Uterus (tissue), 4 donors: ENCODE data around the gene BHLHE40. TPM values are rescaled to one million over a fixed set of nuclear protein-coding genes. Genes with fewer than 3 reads are reported as not detected.

Experiments
- DNase-seq, 2 donors: peaks; one replicate each; pipeline ENCODE4 v3.0.0-alpha.2; 2019 to 2020
- H3K27ac ChIP-seq, 2 donors: fragments of 200-600 bp; sonication (generic); 1 replicate in 1 of 2; 2 replicates in 1 of 2; pipeline ENCODE4 v1.5.1; 2016 to 2018
- H3K27me3 ChIP-seq, 2 donors: fragments of 200-600 bp; sonication (generic); one replicate each; pipeline ENCODE4 v1.5.1; 2018 to 2019; ENCODE audit warnings: control low read depth in 1 of 2
- H3K36me3 ChIP-seq, 2 donors: fragments of 200-600 bp; sonication (generic); one replicate each; pipeline ENCODE4 v1.5.1; 2019; ENCODE audit warnings: control low read depth in 1 of 2
- H3K4me1 ChIP-seq, 2 donors: fragments of 200-600 bp; sonication (generic); one replicate each; pipeline ENCODE4 v1.5.1; 2018 to 2019; ENCODE audit warnings: control low read depth in 1 of 2
- H3K4me3 ChIP-seq, 2 donors: fragments of 200-600 bp; sonication (generic); 1 replicate in 1 of 2; 2 replicates in 1 of 2; pipeline ENCODE4 v1.5.1; 2018 to 2019; ENCODE audit warnings: mild to moderate bottlenecking in 1 of 2
- H3K9me3 ChIP-seq, 2 donors: fragments of 200-600 bp; sonication (generic); one replicate each; pipeline ENCODE4 v1.5.1; 2019; ENCODE audit warnings: control low read depth in 1 of 2
- POLR2A ChIP-seq, 2 donors: fragments of 450-650 bp; IDR thresholded peaks; one replicate each; pipeline ENCODE4 v1.6.1; 2016; ENCODE audit warnings: antibody characterized with exemption in 2 of 2, mild to moderate bottlenecking in 1 of 2, moderate library complexity in 1 of 2
- intact Hi-C: fragments of 100-400 bp; cut with DNase I; formaldehyde crosslinking; loops from one replicate; pipeline ENCODE4 v1.15.1; 2023; ENCODE audit warnings: low total_unique reads
- total RNA-seq, 4 donors: library from RNA; depleted of rRNA in 3 of 4; stranded (reverse); fragments of >200 nt in 3 of 4; gene quantifications; one replicate each; pipeline versions ENCODE4 v1.1.0 to v1.2.4, GENCODE V29; 2014 to 2023
- TF ChIP-seq, protein P1 (sequence below), 4 experiments: fragments of 200-600 bp in 2 of 4; fragments of 450-650 bp in 2 of 4; sonication (generic) in 2 of 4; IDR thresholded peaks; one replicate each; pipeline ENCODE4 v1.5.1; 2016 to 2019; ENCODE audit warnings: antibody characterized with exemption in 4 of 4, mild to moderate bottlenecking in 2 of 4, moderate library complexity in 1 of 4
- donor health status: DM: yes; HTN: yes; CAD: no.

The BHLHE40 gene
- total RNA-seq, 4 donors from 2014 or later, result 11.4 to 84.2 (median 28.1) TPM

DNA sequence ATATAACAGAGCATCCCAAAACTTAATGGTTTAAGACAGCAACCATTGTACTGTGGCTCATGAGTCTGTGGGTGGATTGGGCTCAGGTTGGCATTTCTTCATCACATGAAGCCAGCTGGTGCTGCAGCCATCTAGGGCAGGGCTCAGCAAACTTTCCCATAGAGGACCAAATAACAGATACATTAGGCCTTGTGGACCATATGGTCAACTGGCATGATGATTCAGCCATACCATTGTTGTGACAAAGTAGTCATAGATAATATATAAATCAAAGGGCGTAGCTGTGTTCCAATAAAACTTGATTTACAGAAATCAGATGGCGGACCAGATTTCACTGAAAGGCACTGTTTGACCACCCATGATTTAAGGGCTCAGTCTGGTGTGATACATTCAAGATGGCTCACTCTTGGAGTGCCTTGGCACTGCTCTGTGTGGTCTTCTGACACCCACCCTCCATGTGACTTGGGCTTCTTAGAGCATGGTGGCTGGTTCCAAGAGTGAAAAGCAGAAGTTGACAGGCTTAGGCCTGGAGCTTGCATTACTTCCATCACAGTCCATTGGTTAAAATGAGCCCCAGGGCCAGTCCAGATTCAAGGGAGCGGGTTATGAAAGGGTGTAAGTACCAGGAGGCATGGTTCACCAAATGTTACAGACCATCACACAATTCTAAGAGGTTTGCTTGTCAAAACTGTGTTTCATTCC, 40.8 kb upstream of the BHLHE40 start:
- no peaks in the 10 kb centered on the region for H3K36me3 ChIP-seq
- intact Hi-C loops, result no loop called here
- DNase-seq, result no peak
- H3K27ac ChIP-seq, result no peak overlapping the region
- no peak overlapping the region for H3K4me3 ChIP-seq
- H3K9me3 ChIP-seq, result no peaks in the 10 kb centered on the region
- H3K4me1 ChIP-seq, result no peaks in the 10 kb centered on the region
- TF ChIP-seq, protein P1, sequence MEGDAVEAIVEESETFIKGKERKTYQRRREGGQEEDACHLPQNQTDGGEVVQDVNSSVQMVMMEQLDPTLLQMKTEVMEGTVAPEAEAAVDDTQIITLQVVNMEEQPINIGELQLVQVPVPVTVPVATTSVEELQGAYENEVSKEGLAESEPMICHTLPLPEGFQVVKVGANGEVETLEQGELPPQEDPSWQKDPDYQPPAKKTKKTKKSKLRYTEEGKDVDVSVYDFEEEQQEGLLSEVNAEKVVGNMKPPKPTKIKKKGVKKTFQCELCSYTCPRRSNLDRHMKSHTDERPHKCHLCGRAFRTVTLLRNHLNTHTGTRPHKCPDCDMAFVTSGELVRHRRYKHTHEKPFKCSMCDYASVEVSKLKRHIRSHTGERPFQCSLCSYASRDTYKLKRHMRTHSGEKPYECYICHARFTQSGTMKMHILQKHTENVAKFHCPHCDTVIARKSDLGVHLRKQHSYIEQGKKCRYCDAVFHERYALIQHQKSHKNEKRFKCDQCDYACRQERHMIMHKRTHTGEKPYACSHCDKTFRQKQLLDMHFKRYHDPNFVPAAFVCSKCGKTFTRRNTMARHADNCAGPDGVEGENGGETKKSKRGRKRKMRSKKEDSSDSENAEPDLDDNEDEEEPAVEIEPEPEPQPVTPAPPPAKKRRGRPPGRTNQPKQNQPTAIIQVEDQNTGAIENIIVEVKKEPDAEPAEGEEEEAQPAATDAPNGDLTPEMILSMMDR (IDR thresholded peaks at IDR 0.05), result no peak
- no peak for TF ChIP-seq POLR2A (IDR thresholded peaks at IDR 0.05)
- no peaks in the 10 kb centered on the region for H3K27me3 ChIP-seq

DNA sequence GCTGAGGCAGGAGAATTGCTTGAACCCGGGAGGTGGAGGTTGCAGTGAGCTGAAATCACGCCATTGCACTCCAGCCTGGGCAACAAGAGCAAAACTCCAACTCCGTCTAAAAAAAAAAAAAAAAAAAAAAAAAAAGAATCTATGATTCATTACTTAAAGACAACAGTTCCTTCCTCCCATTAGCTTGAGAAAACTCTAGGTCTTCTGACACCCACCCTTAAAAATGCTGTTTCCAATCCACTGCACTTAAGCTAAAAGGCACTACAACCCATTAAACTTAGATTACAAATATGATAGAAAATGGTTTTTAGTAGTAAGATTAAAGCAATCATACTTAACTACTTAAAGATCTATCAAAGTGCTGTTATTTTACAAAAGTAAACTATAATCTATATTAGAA, 40.0 kb upstream of the BHLHE40 start:
- no peak overlapping the region for H3K27ac ChIP-seq
- no peaks in the 10 kb centered on the region for H3K27me3 ChIP-seq
- TF ChIP-seq POLR2A (IDR thresholded peaks at IDR 0.05), result no peak
- TF ChIP-seq, protein P1 (IDR thresholded peaks at IDR 0.05), result no peak
- no peaks in the 10 kb centered on the region for H3K4me1 ChIP-seq
- H3K4me3 ChIP-seq, result no peak overlapping the region
- no peak for DNase-seq
- H3K36me3 ChIP-seq, result no peaks in the 10 kb centered on the region
- no peaks in the 10 kb centered on the region for H3K9me3 ChIP-seq
- intact Hi-C loops, result no loop called here

DNA sequence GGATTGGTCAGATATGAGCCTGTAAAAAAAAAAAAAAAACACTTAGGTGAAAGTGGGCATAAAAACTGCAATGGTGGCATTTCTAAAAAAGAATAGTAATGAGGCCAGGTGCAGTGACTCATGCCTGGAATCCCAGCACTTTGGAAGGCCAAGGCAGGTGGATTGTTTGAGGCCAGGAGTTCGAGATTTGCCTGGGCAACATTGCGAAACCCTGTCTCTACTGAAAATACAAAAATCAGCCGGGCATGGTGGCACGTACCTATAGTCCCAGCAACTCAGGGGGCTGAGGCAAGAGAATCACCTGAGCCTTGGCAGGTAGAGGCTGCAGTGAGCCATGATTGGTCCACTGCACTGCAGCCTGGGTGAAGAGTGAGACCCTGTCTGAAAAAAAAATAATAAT, 38.3 kb upstream of the BHLHE40 start:
- no peak for DNase-seq
- no peak for TF ChIP-seq POLR2A (IDR thresholded peaks at IDR 0.05)
- TF ChIP-seq, protein P1 (IDR thresholded peaks at IDR 0.05), result no peak
- Histone ChIP-seq H3K9me3 (no peaks in the 10 kb centered on the region), H3K4me3 (no peak overlapping the region), H3K4me1 (no peaks in the 10 kb centered on the region), H3K27ac (no peak overlapping the region), H3K27me3 (no peaks in the 10 kb centered on the region), H3K36me3 (no peaks in the 10 kb centered on the region)
- intact Hi-C loops, result no loop called here

DNA sequence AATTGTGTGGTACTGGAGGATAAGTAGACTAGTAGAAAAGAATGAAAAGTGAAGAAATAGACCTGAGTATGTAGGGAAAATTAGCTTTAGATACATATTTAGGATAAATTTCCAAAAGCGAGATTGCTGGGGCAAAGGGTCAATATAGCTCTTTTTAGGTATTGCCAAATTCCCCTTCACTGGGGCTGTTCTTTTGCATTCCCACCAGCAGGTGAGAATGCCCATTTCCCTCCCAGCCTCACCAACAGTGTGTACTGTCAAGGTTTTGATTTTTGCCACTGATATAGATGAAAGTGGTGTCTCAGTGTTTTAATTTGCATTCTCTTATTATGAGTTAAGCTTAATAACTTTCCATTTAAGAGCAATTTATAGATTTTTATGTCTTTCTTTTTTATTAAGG, 35.7 kb upstream of the BHLHE40 start:
- Histone ChIP-seq H3K4me3 (no peak overlapping the region), H3K27me3 (no peaks in the 10 kb centered on the region), H3K9me3 (no peaks in the 10 kb centered on the region), H3K36me3 (no peaks in the 10 kb centered on the region), H3K27ac (no peak overlapping the region), H3K4me1 (no peaks in the 10 kb centered on the region)
- intact Hi-C loops, result no loop called here
- DNase-seq, result no peak
- no peak for TF ChIP-seq POLR2A (IDR thresholded peaks at IDR 0.05)

DNA sequence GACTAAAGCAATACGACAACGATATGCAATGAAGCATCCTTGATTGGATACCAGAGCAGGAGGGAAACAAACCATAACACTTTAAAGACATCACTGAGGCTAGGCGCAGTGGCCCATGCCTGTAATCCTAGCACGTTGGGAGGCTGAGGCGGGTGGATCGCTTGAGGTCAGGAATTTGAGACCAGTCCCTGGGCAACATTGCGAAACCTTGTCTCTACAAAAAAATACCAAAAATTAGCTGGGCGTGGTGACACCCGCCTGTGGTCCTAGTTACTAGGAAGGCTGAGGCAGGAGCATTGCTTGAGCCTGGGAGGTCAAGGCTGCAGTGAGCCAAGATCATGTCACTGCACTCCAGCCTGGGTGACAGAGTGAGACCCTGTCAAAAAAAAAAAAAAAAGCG, 33.9 kb upstream of the BHLHE40 start:
- intact Hi-C loops, result no loop called here
- Histone ChIP-seq H3K27me3 (no peaks in the 10 kb centered on the region), H3K4me3 (no peak overlapping the region), H3K27ac (no peak overlapping the region), H3K36me3 (no peaks in the 10 kb centered on the region), H3K4me1 (no peaks in the 10 kb centered on the region), H3K9me3 (no peaks in the 10 kb centered on the region)
- TF ChIP-seq, protein P1 (IDR thresholded peaks at IDR 0.05), result no peak
- TF ChIP-seq POLR2A (IDR thresholded peaks at IDR 0.05), result no peak
- no peak for DNase-seq

DNA sequence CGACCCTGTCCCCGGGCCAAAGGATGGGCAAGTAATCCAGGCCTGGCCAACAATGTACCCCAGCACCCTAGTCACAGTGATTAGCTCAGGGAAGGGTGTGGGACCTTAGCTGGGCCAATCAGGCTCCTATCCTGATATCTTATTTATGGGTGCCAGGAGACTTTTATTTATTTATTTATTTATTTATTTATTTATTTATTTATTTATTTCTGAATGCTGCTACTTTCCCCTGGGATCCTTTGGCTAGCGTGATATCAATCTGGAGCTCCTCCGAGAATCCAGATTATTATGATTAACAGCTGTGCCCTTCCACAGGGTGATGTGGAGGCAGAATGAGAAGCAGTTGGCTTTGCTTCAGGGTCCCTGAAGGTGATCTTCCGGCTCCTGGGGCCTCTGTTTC, 32.2 kb upstream of the BHLHE40 start:
- no peaks in the 10 kb centered on the region for H3K27me3 ChIP-seq
- intact Hi-C loops, result no loop called here
- no peak overlapping the region for H3K4me3 ChIP-seq

More for the DNA sequence above, 32.2 kb upstream of the BHLHE40 start:
- no peak for TF ChIP-seq POLR2A (IDR thresholded peaks at IDR 0.05)
- TF ChIP-seq, protein P1 (IDR thresholded peaks at IDR 0.05), result no peak
- no peaks in the 10 kb centered on the region for H3K4me1 ChIP-seq
- no peak overlapping the region for H3K27ac ChIP-seq
- H3K36me3 ChIP-seq, result no peaks in the 10 kb centered on the region
- H3K9me3 ChIP-seq, result no peaks in the 10 kb centered on the region
- no peak for DNase-seq
